Colonic mucosa (tissue), 4 donors: ENCODE data around the gene MRPL22. TPM values are rescaled to one million over a fixed set of nuclear protein-coding genes. Genes with fewer than 3 reads are reported as not detected.
"Not testable (repeated sequence)": the region's sequence is repeated elsewhere in the genome, so short reads cannot be mapped to it uniquely, and the experiment has no call there.

Experiments used
- DNase-seq: peaks from one replicate; pipeline ENCODE4 v3.0.0-alpha.2; 2020
- H3K27ac ChIP-seq: fragments of 200-600 bp; one replicate; pipeline ENCODE4 v1.8.0; 2021
- H3K27me3 ChIP-seq: fragments of 200-600 bp; one replicate; pipeline ENCODE4 v1.8.0; 2021
- H3K36me3 ChIP-seq: fragments of 200-600 bp; one replicate; pipeline ENCODE4 v1.8.0; 2021
- H3K4me1 ChIP-seq: fragments of 200-600 bp; one replicate; pipeline ENCODE4 v1.8.0; 2021; ENCODE audit warnings: mild to moderate bottlenecking
- H3K4me3 ChIP-seq: fragments of 200-600 bp; one replicate; pipeline ENCODE4 v1.8.0; 2021
- H3K9ac ChIP-seq, 2 donors: one replicate each; pipeline ENCODE4 v1.7.0; 2013; ENCODE audit warnings: control low read depth in 2 of 2, low read depth in 2 of 2, low read length in 2 of 2
- H3K9me3 ChIP-seq: fragments of 200-600 bp; one replicate; pipeline ENCODE4 v1.8.0; 2021
- intact Hi-C: fragments of 100-400 bp; cut with DNase I; formaldehyde crosslinking; loops from one replicate; pipeline ENCODE4 v1.14.1; 2022
- total RNA-seq, 2 donors: library from RNA; stranded (reverse); fragmentation: NEBNext Ultra II Directional in 1 of 2; extraction: Animal tissue kit (Norgen Biotek cat#: 25700) in 1 of 2; gene quantifications; one replicate each; pipeline ENCODE4 v1.2.1, GENCODE V29; 2021
- TF ChIP-seq, protein P1 (sequence below): fragments of 200-600 bp; IDR thresholded peaks from one replicate; pipeline ENCODE4 v1.8.0; 2022; ENCODE audit warnings: antibody characterized with exemption, mild to moderate bottlenecking
- donor health status: healthy.
- donor health status: DM: no; HTN: no; CAD: no.
- donor health status: DM: no; HTN: no; CAD: no.

MRPL22 gene
- total RNA-seq, 2 donors from 2014 or later = 51.4 to 62.3 TPM

DNA sequence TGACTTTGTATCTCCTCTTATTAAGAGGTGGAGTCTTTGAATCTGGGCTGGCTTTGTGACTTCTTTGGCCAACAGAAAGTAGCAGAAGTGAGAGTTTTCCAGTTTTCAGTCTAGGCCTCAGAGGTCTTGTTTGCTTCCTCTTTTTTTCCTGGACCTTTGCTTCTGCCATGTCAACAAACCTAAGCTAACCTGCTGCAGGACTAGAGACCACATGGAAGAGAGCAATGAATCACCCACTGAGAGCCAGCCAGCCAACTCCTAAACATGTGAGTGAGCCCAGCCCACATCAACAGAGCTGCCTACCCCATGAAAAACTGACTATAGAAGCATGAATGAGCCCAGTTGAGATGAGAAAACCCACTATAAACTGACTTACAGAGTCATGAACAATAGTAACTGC lies 29.9 kb downstream of the MRPL22 start:
- Histone ChIP-seq H3K4me1 (no peaks in the 10 kb centered on the region), H3K27ac (no peak overlapping the region), H3K9me3 (no peaks in the 10 kb centered on the region), H3K36me3 (no peaks in the 10 kb centered on the region), H3K27me3 (no peaks in the 10 kb centered on the region), H3K4me3 (no peak overlapping the region), H3K9ac (no peak overlapping the region)
- TF ChIP-seq, protein P1, sequence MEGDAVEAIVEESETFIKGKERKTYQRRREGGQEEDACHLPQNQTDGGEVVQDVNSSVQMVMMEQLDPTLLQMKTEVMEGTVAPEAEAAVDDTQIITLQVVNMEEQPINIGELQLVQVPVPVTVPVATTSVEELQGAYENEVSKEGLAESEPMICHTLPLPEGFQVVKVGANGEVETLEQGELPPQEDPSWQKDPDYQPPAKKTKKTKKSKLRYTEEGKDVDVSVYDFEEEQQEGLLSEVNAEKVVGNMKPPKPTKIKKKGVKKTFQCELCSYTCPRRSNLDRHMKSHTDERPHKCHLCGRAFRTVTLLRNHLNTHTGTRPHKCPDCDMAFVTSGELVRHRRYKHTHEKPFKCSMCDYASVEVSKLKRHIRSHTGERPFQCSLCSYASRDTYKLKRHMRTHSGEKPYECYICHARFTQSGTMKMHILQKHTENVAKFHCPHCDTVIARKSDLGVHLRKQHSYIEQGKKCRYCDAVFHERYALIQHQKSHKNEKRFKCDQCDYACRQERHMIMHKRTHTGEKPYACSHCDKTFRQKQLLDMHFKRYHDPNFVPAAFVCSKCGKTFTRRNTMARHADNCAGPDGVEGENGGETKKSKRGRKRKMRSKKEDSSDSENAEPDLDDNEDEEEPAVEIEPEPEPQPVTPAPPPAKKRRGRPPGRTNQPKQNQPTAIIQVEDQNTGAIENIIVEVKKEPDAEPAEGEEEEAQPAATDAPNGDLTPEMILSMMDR = no peak
- intact Hi-C loops = no loop called here
- DNase-seq = no peak

DNA sequence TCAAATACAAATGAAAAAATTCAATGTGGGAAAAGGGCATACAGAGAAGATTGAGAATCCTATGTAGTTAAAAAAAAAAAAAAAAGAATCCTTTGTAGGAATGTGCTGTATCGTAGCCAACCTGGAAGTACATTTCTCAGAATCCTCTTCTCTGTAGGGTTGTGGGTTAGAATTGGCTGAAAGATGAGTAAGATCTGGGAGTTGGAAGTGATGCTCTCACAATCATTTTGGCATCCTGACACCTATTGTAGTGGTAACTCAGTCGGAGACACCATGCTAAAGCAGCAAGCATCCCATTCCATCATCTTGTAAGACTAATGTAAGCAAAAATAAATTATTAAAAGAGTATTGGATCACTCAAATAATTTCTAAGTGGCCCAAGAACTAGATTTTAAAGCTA lies 30.6 kb downstream of the MRPL22 start:
- TF ChIP-seq, protein P1 = no peak
- H3K9ac ChIP-seq = no peak overlapping the region
- no peak overlapping the region for H3K27ac ChIP-seq
- DNase-seq = no peak
- no peaks in the 10 kb centered on the region for H3K36me3 ChIP-seq
- no peaks in the 10 kb centered on the region for H3K9me3 ChIP-seq
- no peaks in the 10 kb centered on the region for H3K27me3 ChIP-seq
- no peaks in the 10 kb centered on the region for H3K4me1 ChIP-seq
- intact Hi-C loops = no loop called here
- H3K4me3 ChIP-seq = no peak overlapping the region

GRCh38 chr5:154972476-154973080 lies 31.7 kb downstream of the MRPL22 start:
- no peaks in the 10 kb centered on the region for H3K9me3 ChIP-seq
- TF ChIP-seq, protein P1 = no peak
- no peak overlapping the region for H3K9ac ChIP-seq
- H3K27ac ChIP-seq = no peak overlapping the region
- intact Hi-C loops = no loop called here
- no peaks in the 10 kb centered on the region for H3K4me1 ChIP-seq
- H3K27me3 ChIP-seq = no peaks in the 10 kb centered on the region
- H3K4me3 ChIP-seq = no peak overlapping the region
- no peaks in the 10 kb centered on the region for H3K36me3 ChIP-seq
- no peak for DNase-seq

- DNase-seq, H3K27ac ChIP-seq, H3K4me3 ChIP-seq, intact Hi-C loops, H3K27me3 ChIP-seq, H3K4me1 ChIP-seq, H3K9me3 ChIP-seq, H3K36me3 ChIP-seq, H3K9ac ChIP-seq: not testable (repeated sequence)
Measured at GRCh38 chr5:154976082-154976481, 35.2 kb downstream of the MRPL22 start.

DNA sequence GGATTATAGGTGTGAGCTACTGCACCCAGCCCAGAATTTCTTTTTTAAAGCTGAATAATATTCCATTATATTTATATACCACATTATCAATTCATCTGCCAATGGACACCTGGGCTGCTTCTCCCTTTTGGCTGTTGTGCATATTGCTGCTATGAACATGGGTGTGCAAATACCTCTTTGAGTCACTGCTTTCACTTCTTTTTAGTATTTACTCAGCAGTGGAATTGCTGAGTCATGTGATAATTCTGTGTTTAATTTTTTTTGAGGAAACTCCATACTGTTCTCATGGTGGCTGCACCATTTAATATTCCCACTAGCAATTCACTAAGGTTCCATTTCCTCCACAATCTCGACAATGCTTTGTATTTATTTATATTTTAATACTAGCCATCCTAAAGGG lies 36.5 kb downstream of the MRPL22 start:
- H3K9ac ChIP-seq = no peak overlapping the region
- H3K4me3 ChIP-seq = no peak overlapping the region
- TF ChIP-seq, protein P1 = no peak
- H3K9me3 ChIP-seq = no peaks in the 10 kb centered on the region
- H3K4me1 ChIP-seq = no peaks in the 10 kb centered on the region
- no peak overlapping the region for H3K27ac ChIP-seq
- intact Hi-C loops = no loop called here
- no peaks in the 10 kb centered on the region for H3K36me3 ChIP-seq
- H3K27me3 ChIP-seq = no peaks in the 10 kb centered on the region
- no peak for DNase-seq

GRCh38 chr5:154978294-154978693 lies 37.4 kb downstream of the MRPL22 start:
- DNase-seq, H3K9ac ChIP-seq, H3K27me3 ChIP-seq, H3K4me1 ChIP-seq, intact Hi-C loops, H3K4me3 ChIP-seq, H3K36me3 ChIP-seq, H3K9me3 ChIP-seq, H3K27ac ChIP-seq: not testable (repeated sequence)
